Testis (tissue), 3 donors: ENCODE measurements around the gene CDC7. TPM values are rescaled to one million over a fixed set of nuclear protein-coding genes. Genes with fewer than 3 reads are reported as not detected.

ENCODE experiments used
- DNase-seq: peaks from one replicate; pipeline ENCODE4 v3.0.0-alpha.2; 2019
- H3K27ac ChIP-seq, 2 donors: fragments of 200-600 bp; sonication (generic); one replicate each; pipeline ENCODE4 v1.5.1; 2019
- H3K27me3 ChIP-seq: fragments of 200-600 bp; sonication (generic); one replicate; pipeline ENCODE4 v1.5.1; 2019
- H3K36me3 ChIP-seq: fragments of 200-600 bp; sonication (generic); one replicate; pipeline ENCODE4 v1.5.1; 2017; ENCODE audit warnings: low read depth; ENCODE audit errors: missing control alignments
- H3K4me1 ChIP-seq: fragments of 200-600 bp; sonication (generic); one replicate; pipeline ENCODE4 v1.5.1; 2019
- H3K4me3 ChIP-seq, 2 donors: fragments of 200-600 bp; sonication (generic); one replicate each; pipeline ENCODE4 v1.5.1; 2017 to 2019
- H3K9me3 ChIP-seq: fragments of 200-600 bp; sonication (generic); one replicate; pipeline ENCODE4 v1.5.1; 2017
- CTCF ChIP-seq, 3 experiments: fragments of 450-650 bp in 2 of 3; fragments of 200-600 bp in 1 of 3; sonication (generic) in 1 of 3; IDR thresholded peaks; one replicate each; pipeline ENCODE4 v1.5.1; 2016 to 2019; ENCODE audit warnings: antibody characterized with exemption in 3 of 3, mild to moderate bottlenecking in 2 of 3, moderate library complexity in 1 of 3
- POLR2A ChIP-seq: fragments of 450-650 bp; IDR thresholded peaks from one replicate; pipeline ENCODE4 v1.6.1; 2017; ENCODE audit warnings: antibody characterized with exemption, mild to moderate bottlenecking, moderate library complexity
- WGBS, 2 donors: methylation state at CpG; one replicate each; pipeline ENCODE4 v1.1.5; 2018; 5-methylcytosine and 5-hydroxymethylcytosine counted together
- intact Hi-C: fragments of 100-400 bp; cut with DNase I; formaldehyde crosslinking; loops from one replicate; pipeline ENCODE4 v1.15.1; 2023; ENCODE audit warnings: low total_unique reads
- polyA plus RNA-seq: library from polyadenylated mRNA; stranded (reverse); fragments of 350-450 nt; fragmentation: Illumina TruSeq; extraction: RNeasy Lipid Tissue Mini Kit (QIAGEN cat#74804); gene quantifications from one replicate; pipeline ENCODE4 v1.2.3, GENCODE V29; 2014; ENCODE audit warnings: low read depth, low replicate concordance; ENCODE audit not compliant: insufficient read depth
- total RNA-seq, 2 donors: library from RNA; depleted of rRNA; stranded (reverse); fragments of >200 nt; gene quantifications; one replicate each; pipeline ENCODE4 v1.2.3, GENCODE V29; 2016

Gene CDC7
- total and polyA plus RNA-seq, 3 donors from 2014 or later: 15.5 to 24.2 (median 22.4) TPM

GRCh38 chr1:91498498-91499245 is 2.0 kb upstream of the CDC7 start:
- no peaks in the 10 kb centered on the region for H3K36me3 ChIP-seq
- peaks cover 11% of the 10 kb centered on the region for H3K4me1 ChIP-seq
- no peaks in the 10 kb centered on the region for H3K27me3 ChIP-seq
- H3K9me3 ChIP-seq: no peaks in the 10 kb centered on the region
- TF ChIP-seq POLR2A: no peak
- no peak for TF ChIP-seq CTCF (IDR thresholded peaks at IDR 0.05)
- H3K27ac ChIP-seq: no peak overlapping the region
- intact Hi-C loops: no loop called here
- DNase-seq: no peak
- WGBS, 2 donors: 91 to 93% methylated on average over 6 of the region's 6 CpGs
- no peak overlapping the region for H3K4me3 ChIP-seq

GRCh38 chr1:91499346-91499745 is 1.3 kb upstream of the CDC7 start:
- no peak overlapping the region for H3K4me3 ChIP-seq
- no peaks in the 10 kb centered on the region for H3K36me3 ChIP-seq
- intact Hi-C loops: no loop called here
- TF ChIP-seq POLR2A (no peak), CTCF (IDR thresholded peaks at IDR 0.05) (no peak)
- 79 to 81% methylated on average over 2 of the region's 2 CpGs for WGBS, 2 donors
- no peaks in the 10 kb centered on the region for H3K27me3 ChIP-seq
- peaks cover 11% of the 10 kb centered on the region for H3K4me1 ChIP-seq
- H3K9me3 ChIP-seq: no peaks in the 10 kb centered on the region
- no peak overlapping the region for H3K27ac ChIP-seq
- no peak for DNase-seq

GRCh38 chr1:91499904-91500755 is 521 bp upstream of the CDC7 start:
- no peaks in the 10 kb centered on the region for H3K36me3 ChIP-seq
- TF ChIP-seq POLR2A: no peak
- no peak for TF ChIP-seq CTCF (IDR thresholded peaks at IDR 0.05)
- DNase-seq: no peak
- peak overlapping the region; percentile 75 to 82 for H3K27ac ChIP-seq
- peaks cover 11% of the 10 kb centered on the region for H3K4me1 ChIP-seq
- H3K9me3 ChIP-seq: no peaks in the 10 kb centered on the region
- H3K27me3 ChIP-seq: no peaks in the 10 kb centered on the region
- intact Hi-C loops: no loop called here
- H3K4me3 ChIP-seq: peak overlapping the region; percentile 48 to 71
- WGBS, 2 donors: 12% methylated on average over 14 of the region's 14 CpGs

GRCh38 chr1:91501523-91501851 is 836 bp downstream of the CDC7 start:
- intact Hi-C loops: no loop called here
- peak in 1 of 3 experiments; percentile 4 for TF ChIP-seq CTCF (IDR thresholded peaks at IDR 0.05)
- TF ChIP-seq POLR2A: no peak
- Histone ChIP-seq H3K27me3 (no peaks in the 10 kb centered on the region), H3K9me3 (no peaks in the 10 kb centered on the region), H3K4me3 (peak overlapping the region; percentile 48 to 71), H3K4me1 (peaks cover 11% of the 10 kb centered on the region), H3K27ac (peak overlapping the region; percentile 75 to 82), H3K36me3 (no peaks in the 10 kb centered on the region)
- peak; percentile 17 for DNase-seq
- WGBS, 2 donors: 0 to 1% methylated on average over 9 of the region's 9 CpGs
